GM12872 (cell line): ENCODE results near the gene ZNF800.

ENCODE experiments used
- CTCF ChIP-seq: IDR thresholded peaks from 3 replicates; pipeline ENCODE4 v1.5.1; 2011; ENCODE audit warnings: low read depth, mild to moderate bottlenecking, low read length, moderate library complexity; ENCODE audit not compliant: insufficient read depth

Gene ZNF800

GRCh38 chr7:127392566-127393367 lies at the start of gene ZNF800:
Gene ZNF800, minus strand, starts transcription at chr7:127392708. Its CDS starts 1,151 bp downstream, at chr7:127391557.
- no peak for TF ChIP-seq CTCF

- no peak for TF ChIP-seq CTCF
Observed at GRCh38 chr7:127440206-127440605, 47.7 kb upstream of the ZNF800 start.

GRCh38 chr7:127438836-127439235 lies 46.3 kb upstream of the ZNF800 start:
- no peak for TF ChIP-seq CTCF

- TF ChIP-seq CTCF = no peak
Observed at GRCh38 chr7:127437837-127438236, 45.3 kb upstream of the ZNF800 start.

- no peak for TF ChIP-seq CTCF
Observed at GRCh38 chr7:127437241-127437640, 44.7 kb upstream of the ZNF800 start.

- no peak for TF ChIP-seq CTCF
Observed at GRCh38 chr7:127419196-127419595, 26.7 kb upstream of the ZNF800 start.

GRCh38 chr7:127418459-127418858 lies 26.0 kb upstream of the ZNF800 start:
- no peak for TF ChIP-seq CTCF
